ENCODE measurements around the gene SUV39H1. TPM values are rescaled to one million over a fixed set of nuclear protein-coding genes. Genes with fewer than 3 reads are reported as not detected.
A peak's percentile ranks its signal among the peaks of the same experiment; 100 is the strongest.

SUV39H1 gene
- total and polyA plus RNA-seq, 11 donors, result 1.9 to 6.7 (median 3.6) TPM

GRCh38 chrX:48711162-48711928 is 14.8 kb downstream of the SUV39H1 start:
- peaks cover 0 to 3% (median 0%) of the 10 kb centered on the region in 9 donors for H3K36me3 ChIP-seq
- TF ChIP-seq POLR2A (IDR thresholded peaks at IDR 0.05), result peak in 1 of 2 donors; percentile 17
- no peak for TF ChIP-seq CTCF (IDR thresholded peaks at IDR 0.05)
- H3K4me1 ChIP-seq, result peaks cover 0 to 9% (median 0%) of the 10 kb centered on the region in 12 donors
- peak overlapping the region; percentile 49 to 90 (median 72) for H3K27ac ChIP-seq
- peaks cover 0 to 3% (median 0%) of the 10 kb centered on the region in 9 donors for H3K27me3 ChIP-seq
- H3K4me3 ChIP-seq, result peak overlapping the region in 8 of 12 donors; percentile 12 to 35 (median 23)
- 46 to 71% (median 60%) methylated on average over 8 to 9 of the region's 9 CpGs for WGBS, 4 donors
- peak; percentile 70 to 92 (median 88) for ATAC-seq
- intact Hi-C loops (cut with DNase I), result no loop called here
- H3K9me3 ChIP-seq, result no peaks in the 10 kb centered on the region
- DNase-seq, result no peak

GRCh38 chrX:48711929-48712505 is 15.5 kb downstream of the SUV39H1 start:
- 60 to 75% (median 70%) methylated on average over 7 of the region's 7 CpGs for WGBS, 4 donors
- DNase-seq, result no peak
- Histone ChIP-seq H3K4me1 (peaks cover 0 to 9% (median 0%) of the 10 kb centered on the region in 12 donors), H3K27ac (peak overlapping the region; percentile 49 to 90 (median 72)), H3K36me3 (peaks cover 0 to 3% (median 0%) of the 10 kb centered on the region in 9 donors), H3K9me3 (no peaks in the 10 kb centered on the region), H3K27me3 (peaks cover 0 to 3% (median 0%) of the 10 kb centered on the region in 9 donors), H3K4me3 (peak overlapping the region in 1 of 12 donors; percentile 26)
- TF ChIP-seq CTCF (IDR thresholded peaks at IDR 0.05) (no peak), POLR2A (IDR thresholded peaks at IDR 0.05) (no peak)
- ATAC-seq, result peak; percentile 6 to 24 (median 23)
- intact Hi-C loops (cut with DNase I), result no loop called here

- Histone ChIP-seq H3K27me3 (peaks cover 0 to 3% (median 0%) of the 10 kb centered on the region in 9 donors), H3K9me3 (no peaks in the 10 kb centered on the region), H3K36me3 (no peaks in the 10 kb centered on the region), H3K4me3 (no peak overlapping the region), H3K27ac (peak overlapping the region in 1 of 12 donors; percentile 44), H3K4me1 (peaks cover 0 to 9% (median 0%) of the 10 kb centered on the region in 12 donors)
- intact Hi-C loops (cut with DNase I), result no loop called here
- ATAC-seq (no peak), DNase-seq (no peak)
- WGBS, 4 donors, result 72 to 96% (median 91%) methylated on average over 2 of the region's 2 CpGs
- no peak for TF ChIP-seq CTCF (IDR thresholded peaks at IDR 0.05)
- TF ChIP-seq POLR2A (IDR thresholded peaks at IDR 0.05), result no peak
These were observed 17.3 kb downstream of the SUV39H1 start for GRCh38 chrX:48713847-48714246.

GRCh38 chrX:48714573-48714972 is 18.0 kb downstream of the SUV39H1 start:
- Histone ChIP-seq H3K36me3 (no peaks in the 10 kb centered on the region), H3K4me1 (peaks cover 0 to 9% (median 0%) of the 10 kb centered on the region in 12 donors), H3K27ac (peak overlapping the region in 1 of 12 donors; percentile 44), H3K9me3 (no peaks in the 10 kb centered on the region), H3K4me3 (no peak overlapping the region), H3K27me3 (peaks cover 0 to 3% (median 0%) of the 10 kb centered on the region in 9 donors)
- intact Hi-C loops (cut with DNase I), result no loop called here
- no peak for TF ChIP-seq CTCF (IDR thresholded peaks at IDR 0.05)
- TF ChIP-seq POLR2A (IDR thresholded peaks at IDR 0.05), result no peak
- no peak for ATAC-seq
- no peak for DNase-seq
- 34 to 67% (median 43%) methylated on average over 5 of the region's 5 CpGs for WGBS, 4 donors
